SW480 (cell line): ENCODE results near the gene IFITM1.
"Not testable (repeated sequence)": the region's sequence is repeated elsewhere in the genome, so short reads cannot be mapped to it uniquely, and the experiment has no call there.

Source experiments
- DNase-seq: peaks from one replicate; pipeline ENCODE4 v3.0.0-alpha.2; 2016; ENCODE audit warnings: low spot score

Gene IFITM1

DNA sequence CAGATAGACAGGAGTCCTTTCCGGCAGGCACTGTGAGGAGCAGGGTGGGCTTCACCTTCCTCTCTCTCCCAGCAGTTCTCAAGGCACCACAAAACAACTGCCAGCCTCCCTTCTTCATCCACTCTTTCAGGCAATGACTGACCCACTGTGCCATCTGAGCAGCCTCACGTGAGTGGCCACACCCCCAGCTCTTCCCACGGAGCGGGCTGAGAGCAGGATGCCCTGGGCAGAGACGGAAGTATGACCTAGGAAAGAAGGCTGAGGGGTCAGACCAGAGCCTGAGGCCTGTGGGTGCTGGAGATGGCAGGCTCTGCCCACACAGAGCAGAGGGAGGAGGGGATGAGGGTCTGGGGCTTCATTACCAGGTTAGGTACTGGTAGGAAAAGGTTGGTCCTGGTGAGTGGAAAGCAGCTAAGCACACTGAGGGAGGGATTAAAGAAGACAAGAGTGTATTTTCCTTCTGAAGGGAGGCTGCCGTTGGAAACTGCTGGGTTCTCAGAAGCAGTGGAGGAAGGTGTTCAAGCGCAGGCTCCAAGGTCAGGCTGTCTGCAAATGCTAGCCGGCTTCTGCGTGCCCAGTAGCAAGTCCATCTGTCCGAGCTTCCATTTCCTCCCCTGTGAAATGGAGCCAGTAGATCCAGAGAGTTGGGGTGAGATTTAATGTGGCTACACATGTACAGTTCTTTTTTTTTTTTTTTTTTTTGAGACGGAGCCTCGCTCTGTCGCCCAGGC is 31.0 kb upstream of the IFITM1 start:
- no peak for DNase-seq

DNA sequence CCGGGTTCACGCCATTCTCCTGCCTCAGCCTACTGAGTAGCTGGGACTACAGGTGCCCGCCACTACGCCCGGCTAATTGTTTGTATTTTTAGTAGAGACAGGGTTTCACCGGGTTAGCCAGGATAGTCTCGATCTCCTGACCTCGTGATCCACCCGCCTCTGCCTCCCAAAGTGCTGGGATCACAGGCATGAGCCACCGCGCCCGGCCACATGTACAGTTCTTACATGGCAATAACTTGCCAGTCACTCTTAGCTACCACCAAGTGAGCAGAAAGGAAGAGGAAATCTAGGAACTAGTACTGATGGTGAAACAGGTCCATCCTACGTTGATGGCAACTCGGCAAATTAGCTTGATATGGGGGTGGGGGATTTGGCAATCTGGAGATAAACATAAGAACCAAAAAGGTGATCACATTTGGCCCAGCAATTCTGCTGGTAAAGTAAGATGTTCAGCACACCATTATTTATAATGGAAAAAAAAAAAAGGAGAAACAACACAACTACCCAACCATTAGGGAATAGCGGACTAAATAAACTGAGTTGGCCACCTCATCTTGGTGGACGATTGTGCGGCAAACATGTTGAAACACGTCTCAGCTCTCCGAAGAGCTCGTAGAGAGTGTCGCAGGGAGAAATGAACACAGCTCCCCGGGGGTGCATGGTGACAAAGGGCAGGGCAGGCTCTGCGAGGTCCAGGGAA is 30.3 kb upstream of the IFITM1 start:
- no peak for DNase-seq

GRCh38 chr11:284105-285020 is 29.5 kb upstream of the IFITM1 start:
- no peak for DNase-seq

DNA sequence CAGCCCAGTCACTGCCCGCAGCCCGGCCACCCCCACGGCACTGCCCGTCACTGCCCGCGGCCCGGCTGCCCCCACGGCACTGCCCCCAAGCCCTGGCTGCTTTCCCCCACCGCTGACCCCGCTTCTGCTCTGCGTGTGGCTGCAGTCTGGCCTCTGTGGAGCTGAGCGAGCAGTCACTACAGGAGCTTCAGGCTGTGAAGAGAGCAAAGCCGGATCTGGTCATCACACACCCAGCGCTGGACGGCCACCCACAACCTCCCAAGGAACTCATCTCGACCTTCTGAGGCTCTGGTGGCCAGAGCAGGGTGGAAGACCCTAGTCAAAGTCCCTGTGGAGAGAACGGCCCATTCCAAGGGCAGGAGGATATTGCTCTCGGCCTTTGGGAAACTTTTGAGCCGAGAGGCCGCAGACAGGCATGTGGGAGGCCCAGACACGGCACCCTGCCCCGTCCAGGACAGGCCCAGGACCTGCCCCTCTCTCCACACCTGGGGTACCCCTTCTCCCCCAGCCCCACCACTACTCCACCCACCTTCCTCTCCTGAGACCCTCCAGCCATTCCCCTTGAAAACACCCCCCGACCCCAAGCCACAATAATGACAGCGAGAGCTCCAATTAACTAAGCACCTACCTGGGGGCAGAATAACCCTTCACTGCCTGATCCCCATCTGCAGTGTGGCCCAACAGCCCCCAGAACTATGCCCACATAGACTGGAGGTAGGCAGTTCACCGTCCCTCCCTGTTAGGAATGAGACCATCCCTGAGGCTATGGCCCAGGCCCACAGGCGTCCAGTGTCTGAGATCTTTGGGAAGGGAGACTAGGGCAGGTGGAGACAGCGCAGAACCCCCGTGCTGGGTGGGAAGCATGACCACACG is 28.6 kb upstream of the IFITM1 start:
- DNase-seq = no peak

DNA sequence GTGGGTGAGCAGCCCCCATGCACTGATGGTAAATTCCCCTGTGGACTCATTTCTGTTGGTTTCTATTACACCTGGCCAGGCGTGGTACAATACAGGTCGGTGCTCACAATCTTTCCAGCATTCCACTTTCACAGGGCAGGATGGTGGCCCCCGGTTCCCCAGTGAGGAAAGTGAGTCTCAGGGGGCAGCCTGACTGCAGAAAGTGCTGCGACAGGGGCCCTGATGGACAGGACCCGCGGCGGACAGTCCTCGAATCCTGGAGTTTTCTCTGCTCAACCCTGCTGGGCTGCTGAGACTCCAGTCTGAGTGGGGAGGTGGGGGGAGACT is 28.0 kb upstream of the IFITM1 start:
- DNase-seq = no peak

GRCh38 chr11:286977-287820 is 26.6 kb upstream of the IFITM1 start:
- not testable (repeated sequence) for DNase-seq

- no peak for DNase-seq
These were observed 25.9 kb upstream of the IFITM1 start for GRCh38 chr11:287821-288477.

- DNase-seq = peak; percentile 31
These were observed 25.1 kb upstream of the IFITM1 start, which contains the start of gene PGGHG for GRCh38 chr11:288478-289397. Gene PGGHG, plus strand, starts transcription at chr11:289126. Its CDS starts 691 bp downstream, at chr11:289817.

- no peak for DNase-seq
These were observed 24.5 kb upstream of the IFITM1 start for GRCh38 chr11:289398-289711.

- DNase-seq = no peak
These were observed 23.9 kb upstream of the IFITM1 start for GRCh38 chr11:289712-290620.

GRCh38 chr11:290621-291231 is 23.1 kb upstream of the IFITM1 start:
- DNase-seq = no peak

DNA sequence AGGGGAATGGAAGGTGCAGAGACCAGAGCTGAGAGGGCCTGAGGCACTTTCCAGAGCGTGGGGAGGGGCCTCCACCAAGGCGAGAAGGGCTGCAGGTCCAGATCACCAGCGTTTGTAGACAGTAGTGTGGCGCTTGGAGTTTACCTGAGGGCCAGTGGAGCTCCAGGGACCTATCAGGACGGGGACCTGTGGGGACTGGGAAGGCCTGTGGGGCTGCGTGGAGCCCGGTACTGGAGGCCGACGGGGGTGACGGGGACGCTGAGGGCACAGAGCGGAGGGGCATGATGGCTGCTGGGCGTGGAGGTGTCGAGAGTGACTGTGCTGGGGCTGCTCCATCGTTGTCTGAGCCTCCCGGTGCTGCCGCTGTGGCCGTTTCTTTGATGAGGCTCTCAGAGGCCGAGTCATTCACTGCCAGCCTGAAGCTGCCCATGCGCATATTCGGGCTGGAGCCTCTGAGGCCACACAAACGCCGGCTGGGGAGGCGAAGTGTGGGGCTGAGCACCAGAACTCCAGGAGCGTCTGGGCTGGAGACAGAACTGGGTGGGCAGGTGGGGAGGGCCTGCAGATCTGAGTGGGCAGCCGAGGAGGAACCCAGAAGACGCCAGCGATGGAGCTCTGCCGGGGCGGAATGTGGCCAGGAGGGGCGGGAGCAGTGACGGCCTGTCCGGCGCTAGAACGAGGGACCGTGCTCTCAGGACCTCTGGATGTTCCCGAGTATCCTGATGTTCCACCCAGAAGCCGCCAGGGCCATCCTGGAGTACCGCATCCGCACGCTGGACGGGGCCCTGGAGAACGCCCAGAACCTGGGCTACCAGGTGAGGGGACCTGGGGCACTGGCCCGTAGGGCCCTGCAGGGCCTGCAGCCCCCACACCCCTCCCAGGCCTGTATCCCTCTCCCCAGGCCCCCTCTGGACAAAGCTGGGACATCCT is 22.3 kb upstream of the IFITM1 start:
- DNase-seq = no peak

DNA sequence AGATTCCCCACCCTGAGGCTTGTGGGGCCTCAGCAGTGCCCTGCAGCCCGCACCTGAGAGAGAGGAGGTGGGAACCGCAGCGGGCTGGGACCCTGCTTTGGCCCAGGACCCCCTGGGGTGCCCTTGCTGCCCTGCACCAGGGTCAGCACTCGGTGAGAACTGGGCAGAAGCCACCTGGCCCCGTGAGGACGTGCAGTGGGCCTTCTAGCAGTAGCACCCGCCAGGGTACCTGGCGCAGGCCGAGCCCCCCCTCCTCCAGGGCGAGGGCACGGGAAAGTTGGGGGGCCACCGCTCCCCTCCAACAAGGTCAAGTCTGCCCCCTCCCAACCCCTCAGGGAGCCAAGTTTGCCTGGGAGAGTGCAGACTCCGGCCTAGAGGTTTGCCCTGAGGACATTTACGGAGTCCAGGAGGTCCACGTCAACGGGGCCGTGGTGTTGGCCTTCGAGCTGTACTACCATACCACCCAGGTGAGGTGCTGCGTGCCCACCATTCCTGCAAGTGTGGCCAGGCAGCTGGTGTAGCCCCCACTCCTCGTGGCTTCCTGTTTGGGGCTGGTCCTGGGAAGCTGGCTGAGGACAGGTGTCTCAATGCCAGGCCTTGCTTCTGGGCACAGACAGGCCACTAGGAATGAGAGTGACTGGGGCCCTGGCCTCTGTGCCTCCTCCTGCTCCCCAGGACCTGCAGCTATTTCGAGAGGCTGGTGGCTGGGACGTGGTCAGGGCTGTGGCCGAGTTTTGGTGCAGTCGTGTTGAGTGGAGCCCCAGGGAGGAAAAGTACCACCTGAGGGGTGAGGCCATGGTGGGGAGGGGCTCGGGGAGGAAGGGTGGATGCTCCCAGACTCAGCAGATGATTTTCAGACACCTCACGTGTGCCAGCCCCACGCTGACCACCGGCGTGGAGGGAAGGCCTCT is 21.4 kb upstream of the IFITM1 start:
- no peak for DNase-seq

- no peak for DNase-seq
These were observed 20.5 kb upstream of the IFITM1 start for GRCh38 chr11:293271-293851.
